SH-SY5Y (cell line): ENCODE data around the gene BHLHE40.

ENCODE experiments used
- GATA2 ChIP-seq: IDR thresholded peaks from 2 replicates; pipeline ENCODE4 v1.6.1; 2011; ENCODE audit warnings: mild to moderate bottlenecking, low read depth, low read length
- GATA3 ChIP-seq: IDR thresholded peaks from 2 replicates; pipeline ENCODE4 v1.6.1; 2011; ENCODE audit warnings: low read depth, mild to moderate bottlenecking, low read length, moderate library complexity

DNA sequence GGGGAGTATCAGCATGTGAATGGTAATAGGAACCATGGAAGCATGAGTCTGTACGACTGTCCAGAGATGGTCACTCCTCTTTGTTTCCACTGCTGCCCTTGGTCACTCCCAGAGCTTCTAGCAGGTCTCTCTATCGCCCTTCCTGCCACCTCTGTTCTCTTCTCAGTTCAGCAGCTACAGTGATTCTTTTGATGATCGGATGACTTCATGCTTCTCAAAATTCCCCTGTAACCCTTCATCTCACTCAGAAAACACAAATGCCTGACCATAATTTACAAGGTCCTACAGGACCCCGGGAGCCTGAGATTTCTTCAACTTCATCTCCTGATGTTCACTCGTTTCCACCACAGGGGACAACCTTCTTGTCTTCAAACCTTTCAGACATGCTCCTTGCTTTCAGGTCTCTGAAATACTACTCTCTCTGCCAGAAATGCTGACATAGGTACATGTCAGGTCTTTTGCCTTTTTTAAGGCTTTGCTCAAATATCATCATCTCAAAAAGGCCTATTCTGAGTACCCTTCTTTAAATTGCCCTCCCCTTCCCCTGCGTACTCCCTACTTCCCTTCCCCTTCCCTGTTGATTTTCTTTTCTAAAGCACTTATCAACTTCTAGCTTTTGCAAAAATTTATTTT, 42.1 kb upstream of the BHLHE40 start:
- TF ChIP-seq GATA3 = no peak
- TF ChIP-seq GATA2 = no peak
